ENCODE measurements around the gene ERC1.

Gene ERC1

DNA sequence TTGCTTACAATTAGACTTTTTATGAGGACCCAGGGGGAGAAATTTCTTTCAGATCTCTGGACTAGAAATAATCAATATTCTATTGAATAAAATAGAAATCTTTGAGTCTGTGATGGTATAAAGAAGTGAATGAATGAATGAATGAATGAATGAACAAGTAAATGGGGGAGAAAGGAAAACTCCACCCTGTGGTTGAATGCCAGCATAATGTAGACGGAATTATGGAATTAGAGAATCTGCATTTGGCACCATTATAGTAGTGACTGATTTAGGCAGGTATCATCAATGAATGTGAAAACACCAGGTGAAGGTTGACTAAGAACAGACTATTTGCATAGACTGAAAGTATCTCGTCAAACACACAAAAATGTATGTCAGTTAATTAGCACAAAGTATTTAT, 468.3 kb downstream of the ERC1 start:
- Histone ChIP-seq H3K27ac (no peak overlapping the region), H3K36me3 (no peaks in the 10 kb centered on the region), H3K4me1 (ENCODE audit: control insufficient read depth in 1 of 2, insufficient read depth in 1 of 2, low read depth in 1 of 2, low read length in 1 of 2) (no peaks in the 10 kb centered on the region), H3K4me3 (ENCODE audit: low read depth in 1 of 2, low read length in 1 of 2) (no peak overlapping the region), H3K27me3 (no peaks in the 10 kb centered on the region), H3K9me3 (no peaks in the 10 kb centered on the region)
- TF ChIP-seq, protein P1, sequence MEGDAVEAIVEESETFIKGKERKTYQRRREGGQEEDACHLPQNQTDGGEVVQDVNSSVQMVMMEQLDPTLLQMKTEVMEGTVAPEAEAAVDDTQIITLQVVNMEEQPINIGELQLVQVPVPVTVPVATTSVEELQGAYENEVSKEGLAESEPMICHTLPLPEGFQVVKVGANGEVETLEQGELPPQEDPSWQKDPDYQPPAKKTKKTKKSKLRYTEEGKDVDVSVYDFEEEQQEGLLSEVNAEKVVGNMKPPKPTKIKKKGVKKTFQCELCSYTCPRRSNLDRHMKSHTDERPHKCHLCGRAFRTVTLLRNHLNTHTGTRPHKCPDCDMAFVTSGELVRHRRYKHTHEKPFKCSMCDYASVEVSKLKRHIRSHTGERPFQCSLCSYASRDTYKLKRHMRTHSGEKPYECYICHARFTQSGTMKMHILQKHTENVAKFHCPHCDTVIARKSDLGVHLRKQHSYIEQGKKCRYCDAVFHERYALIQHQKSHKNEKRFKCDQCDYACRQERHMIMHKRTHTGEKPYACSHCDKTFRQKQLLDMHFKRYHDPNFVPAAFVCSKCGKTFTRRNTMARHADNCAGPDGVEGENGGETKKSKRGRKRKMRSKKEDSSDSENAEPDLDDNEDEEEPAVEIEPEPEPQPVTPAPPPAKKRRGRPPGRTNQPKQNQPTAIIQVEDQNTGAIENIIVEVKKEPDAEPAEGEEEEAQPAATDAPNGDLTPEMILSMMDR (IDR thresholded peaks at IDR 0.05), result no peak

DNA sequence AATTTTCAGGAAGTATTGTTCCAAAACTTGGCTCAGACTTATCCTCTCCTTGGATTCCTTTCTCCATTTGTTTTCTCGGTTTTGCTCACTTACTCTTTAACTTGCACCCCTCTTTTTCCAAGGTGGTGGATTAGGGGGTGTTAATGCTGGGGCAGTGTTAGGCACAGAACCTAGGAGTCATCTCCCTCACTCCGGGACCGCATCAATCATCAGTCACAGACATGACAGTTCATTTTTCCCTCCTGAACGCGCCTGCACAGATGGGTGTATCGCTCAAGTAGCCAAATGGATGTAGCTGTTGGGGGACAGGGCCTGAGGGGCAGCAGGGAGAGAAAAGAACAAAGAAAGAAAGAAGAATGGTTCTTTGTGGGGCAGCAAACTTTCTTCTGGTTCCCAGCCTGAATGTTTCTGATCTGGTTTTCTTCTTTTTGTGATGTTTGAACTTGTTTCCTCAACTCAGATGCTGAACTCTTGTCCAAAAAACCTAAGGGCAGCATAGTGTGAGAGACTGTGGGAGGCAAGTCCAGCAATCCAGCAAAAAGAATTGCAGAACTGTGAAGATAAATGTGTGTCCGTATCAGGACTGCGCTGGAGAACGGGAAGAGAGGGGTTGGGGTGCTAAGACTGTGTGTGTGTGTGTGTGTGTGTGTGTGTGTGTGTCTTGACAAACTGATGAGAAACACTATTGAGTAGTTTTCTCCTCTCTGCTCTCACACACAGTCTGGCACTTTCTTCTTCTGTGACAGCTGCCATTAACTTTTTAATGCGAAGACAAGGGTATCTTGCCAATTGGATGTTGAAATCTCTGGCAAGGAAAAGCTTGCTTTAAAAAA, 472.3 kb downstream of the ERC1 start:
- TF ChIP-seq, protein P1 (IDR thresholded peaks at IDR 0.05), result no peak

DNA sequence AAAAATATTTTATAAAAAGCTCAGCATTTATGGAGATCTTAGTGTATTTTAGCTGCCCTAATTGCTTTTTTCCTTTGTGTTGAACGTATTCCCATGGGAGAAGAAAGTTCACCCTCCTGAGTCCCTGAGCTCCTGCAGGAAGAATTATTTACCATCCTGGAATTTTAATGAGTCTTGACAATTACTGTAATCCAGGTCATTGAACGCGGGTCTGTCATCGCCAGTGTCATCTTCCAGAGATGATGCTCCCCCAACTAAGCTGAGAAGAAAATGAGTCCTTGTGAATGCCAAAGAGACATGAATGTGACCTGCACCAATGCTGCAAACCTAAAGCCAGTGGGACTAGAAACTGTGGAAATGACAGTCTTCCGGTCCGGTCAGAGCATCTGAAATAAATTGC, 473.9 kb downstream of the ERC1 start:
- Histone ChIP-seq H3K27me3 (no peaks in the 10 kb centered on the region), H3K4me1 (ENCODE audit: control insufficient read depth in 1 of 2, insufficient read depth in 1 of 2, low read depth in 1 of 2, low read length in 1 of 2) (no peaks in the 10 kb centered on the region), H3K4me3 (ENCODE audit: low read depth in 1 of 2, low read length in 1 of 2) (no peak overlapping the region), H3K36me3 (no peaks in the 10 kb centered on the region), H3K9me3 (no peaks in the 10 kb centered on the region), H3K27ac (no peak overlapping the region)
- TF ChIP-seq, protein P1 (IDR thresholded peaks at IDR 0.05), result no peak

More for the DNA sequence above, 472.3 kb downstream of the ERC1 start:
- no peak overlapping the region for H3K27ac ChIP-seq
- H3K36me3 ChIP-seq, result no peaks in the 10 kb centered on the region
- H3K4me3 ChIP-seq (ENCODE audit: low read depth in 1 of 2, low read length in 1 of 2), result no peak overlapping the region
- no peaks in the 10 kb centered on the region for H3K9me3 ChIP-seq
- H3K4me1 ChIP-seq (ENCODE audit: control insufficient read depth in 1 of 2, insufficient read depth in 1 of 2, low read depth in 1 of 2, low read length in 1 of 2), result no peaks in the 10 kb centered on the region
- no peaks in the 10 kb centered on the region for H3K27me3 ChIP-seq

DNA sequence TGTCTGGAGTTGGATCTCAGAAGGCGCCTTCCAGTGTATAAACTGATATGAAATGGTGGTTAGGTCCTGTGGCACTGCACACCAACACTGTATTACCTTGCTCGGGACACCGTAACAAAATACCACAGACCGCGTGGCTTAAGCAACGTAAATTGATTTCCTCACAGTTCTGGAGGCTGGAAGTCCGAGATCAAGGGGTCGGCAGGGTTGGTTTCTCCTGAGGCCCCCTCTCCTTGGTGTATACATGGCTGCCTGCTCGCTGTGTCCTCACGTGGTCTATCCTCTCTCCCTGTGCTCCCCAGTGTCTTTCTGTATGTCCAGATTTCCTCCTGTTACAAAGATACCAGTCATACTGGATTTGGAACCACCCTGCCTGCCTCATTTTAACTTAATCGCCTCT, 475.0 kb downstream of the ERC1 start:
- no peaks in the 10 kb centered on the region for H3K36me3 ChIP-seq
- no peaks in the 10 kb centered on the region for H3K4me1 ChIP-seq (ENCODE audit: control insufficient read depth in 1 of 2, insufficient read depth in 1 of 2, low read depth in 1 of 2, low read length in 1 of 2)
- no peak overlapping the region for H3K4me3 ChIP-seq (ENCODE audit: low read depth in 1 of 2, low read length in 1 of 2)
- H3K27ac ChIP-seq, result no peak overlapping the region
- no peaks in the 10 kb centered on the region for H3K9me3 ChIP-seq
- H3K27me3 ChIP-seq, result no peaks in the 10 kb centered on the region
- TF ChIP-seq, protein P1 (IDR thresholded peaks at IDR 0.05), result no peak

DNA sequence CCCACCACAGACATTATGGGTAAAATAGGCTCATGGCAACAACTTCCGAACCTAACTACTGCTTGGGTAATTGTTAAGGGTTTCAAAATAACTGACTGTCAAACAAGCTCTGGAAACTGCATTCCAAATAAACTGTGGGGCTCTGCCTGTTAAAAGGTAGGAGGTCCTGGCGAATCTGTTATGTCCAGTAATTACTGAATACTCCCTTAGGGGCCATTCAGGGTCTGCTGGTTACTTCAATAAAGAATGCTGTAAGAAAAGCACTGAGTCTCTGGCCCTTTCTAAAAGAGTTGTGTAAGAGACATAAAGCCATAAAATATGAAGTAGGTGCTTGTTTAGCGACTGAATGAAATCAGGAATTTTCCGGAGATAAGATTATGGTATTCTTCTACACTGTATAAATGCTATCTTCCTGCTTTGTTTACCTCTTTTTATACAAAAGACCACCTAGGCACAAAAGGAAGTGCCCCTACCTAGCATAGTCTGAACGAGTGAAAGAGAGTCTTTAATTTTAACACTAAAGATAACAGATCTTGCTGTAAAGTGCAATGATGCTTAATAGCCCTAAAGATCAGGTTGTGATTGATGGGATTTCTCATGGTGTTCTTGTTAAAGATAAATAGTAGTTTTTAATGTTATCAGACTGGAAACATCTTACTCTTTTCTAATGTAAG, 475.6 kb downstream of the ERC1 start:
- TF ChIP-seq, protein P1 (IDR thresholded peaks at IDR 0.05), result no peak
- H3K9me3 ChIP-seq, result no peaks in the 10 kb centered on the region
- no peaks in the 10 kb centered on the region for H3K4me1 ChIP-seq (ENCODE audit: control insufficient read depth in 1 of 2, insufficient read depth in 1 of 2, low read depth in 1 of 2, low read length in 1 of 2)
- H3K36me3 ChIP-seq, result no peaks in the 10 kb centered on the region
- no peak overlapping the region for H3K27ac ChIP-seq
- H3K27me3 ChIP-seq, result no peaks in the 10 kb centered on the region
- no peak overlapping the region for H3K4me3 ChIP-seq (ENCODE audit: low read depth in 1 of 2, low read length in 1 of 2)
